ENCODE results near the gene RNU6-8.
A peak's percentile ranks its signal among the peaks of the same experiment; 100 is the strongest.

The RNU6-8 gene

DNA sequence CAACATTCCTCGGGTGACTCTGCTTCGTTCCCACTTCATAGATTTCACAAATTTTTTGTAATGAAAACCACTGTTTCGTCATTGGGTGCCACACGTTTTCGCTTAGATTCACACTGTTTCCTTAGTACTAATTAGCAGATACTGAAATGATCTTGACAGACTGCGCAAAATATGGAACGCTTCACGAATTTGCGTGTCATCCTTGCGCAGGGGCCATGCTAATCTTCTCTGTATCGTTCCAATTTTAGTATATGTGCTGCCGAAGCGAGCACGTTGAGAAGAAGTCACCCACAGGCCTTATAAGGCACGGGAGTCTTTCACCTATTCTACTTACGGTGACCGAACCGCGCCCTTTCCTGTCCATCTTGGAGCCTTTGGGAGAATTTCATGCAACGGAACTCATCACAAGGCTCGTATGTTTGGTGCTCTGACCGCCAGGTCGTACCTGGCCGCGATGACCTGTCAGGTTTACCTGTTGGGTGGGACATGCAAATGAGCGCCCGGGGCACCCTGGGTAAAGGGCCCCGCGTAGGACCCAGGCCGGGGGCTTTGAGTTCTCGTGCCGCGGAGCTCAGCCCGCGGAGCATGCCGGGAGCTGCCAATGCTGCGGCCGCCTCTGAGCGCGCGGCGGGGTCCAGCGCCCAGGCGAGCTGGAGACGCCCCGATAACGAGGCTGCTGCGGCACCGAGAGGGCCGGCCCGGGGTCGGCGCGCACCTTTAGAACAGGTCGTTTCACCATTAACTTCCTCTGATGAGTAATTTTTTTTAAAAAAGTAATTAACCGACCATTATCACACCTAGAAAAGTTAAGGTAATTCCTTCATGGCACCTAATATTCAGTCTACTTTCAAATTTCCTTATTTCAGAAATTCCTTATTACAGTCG lies at the start of gene RNU6-8:
TSS of gene RNU6-8 (minus strand) at position 272 of the 885 bp plus-strand sequence.
- Mint-ChIP-seq H3K9me3 (no peaks in the 10 kb centered on the region), H3K4me3 (peak within 1 kb of the TSS; percentile 94), H3K36me3 (ENCODE audit: low read depth) (no peaks in the 10 kb centered on the region), H3K4me1 (peaks cover 16% of the 10 kb centered on the region), H3K27ac (peak within 1 kb of the TSS; percentile 100), H3K27me3 (ENCODE audit: low read depth, poor library complexity) (peaks cover 18% of the 10 kb centered on the region)
- peak; percentile 91 for DNase-seq
- TF ChIP-seq, protein P1, sequence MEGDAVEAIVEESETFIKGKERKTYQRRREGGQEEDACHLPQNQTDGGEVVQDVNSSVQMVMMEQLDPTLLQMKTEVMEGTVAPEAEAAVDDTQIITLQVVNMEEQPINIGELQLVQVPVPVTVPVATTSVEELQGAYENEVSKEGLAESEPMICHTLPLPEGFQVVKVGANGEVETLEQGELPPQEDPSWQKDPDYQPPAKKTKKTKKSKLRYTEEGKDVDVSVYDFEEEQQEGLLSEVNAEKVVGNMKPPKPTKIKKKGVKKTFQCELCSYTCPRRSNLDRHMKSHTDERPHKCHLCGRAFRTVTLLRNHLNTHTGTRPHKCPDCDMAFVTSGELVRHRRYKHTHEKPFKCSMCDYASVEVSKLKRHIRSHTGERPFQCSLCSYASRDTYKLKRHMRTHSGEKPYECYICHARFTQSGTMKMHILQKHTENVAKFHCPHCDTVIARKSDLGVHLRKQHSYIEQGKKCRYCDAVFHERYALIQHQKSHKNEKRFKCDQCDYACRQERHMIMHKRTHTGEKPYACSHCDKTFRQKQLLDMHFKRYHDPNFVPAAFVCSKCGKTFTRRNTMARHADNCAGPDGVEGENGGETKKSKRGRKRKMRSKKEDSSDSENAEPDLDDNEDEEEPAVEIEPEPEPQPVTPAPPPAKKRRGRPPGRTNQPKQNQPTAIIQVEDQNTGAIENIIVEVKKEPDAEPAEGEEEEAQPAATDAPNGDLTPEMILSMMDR (IDR thresholded peaks at IDR 0.05), result no peak

DNA sequence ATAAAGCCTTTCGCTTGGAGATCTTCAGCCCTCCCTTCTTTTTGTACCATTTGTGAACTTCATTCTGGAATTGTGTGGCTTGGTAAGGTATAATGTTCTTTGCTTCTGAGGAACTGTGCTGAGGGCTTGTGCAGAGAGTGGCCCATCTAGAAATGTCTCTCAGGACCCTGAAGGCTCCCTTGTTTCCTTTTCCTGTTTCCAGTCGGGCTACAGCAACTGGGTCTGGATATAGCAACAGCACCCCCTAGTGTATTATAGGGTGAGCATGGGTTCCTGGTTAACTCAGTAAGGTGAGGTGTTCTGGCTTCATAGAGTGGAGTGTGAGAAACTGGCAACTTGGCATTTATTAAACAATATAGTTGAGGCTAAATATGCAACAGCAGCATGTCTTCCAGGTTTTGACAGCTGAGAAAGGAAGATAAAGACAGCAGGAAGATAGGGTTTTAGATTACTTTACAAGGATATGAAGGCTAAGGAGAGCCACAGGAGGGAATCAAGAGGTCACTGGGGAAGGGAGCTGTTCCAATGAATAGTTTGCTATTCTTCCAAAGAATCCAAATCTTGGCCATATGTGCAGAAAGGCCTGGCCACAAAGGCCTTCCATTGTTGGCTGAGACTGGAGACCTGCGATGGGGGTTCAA lies 49.1 kb upstream of the RNU6-8 start:
- Mint-ChIP-seq H3K9me3 (no peaks in the 10 kb centered on the region), H3K36me3 (ENCODE audit: low read depth) (no peaks in the 10 kb centered on the region), H3K4me1 (no peaks in the 10 kb centered on the region), H3K4me3 (no peak overlapping the region), H3K27me3 (ENCODE audit: low read depth, poor library complexity) (peaks cover 5% of the 10 kb centered on the region), H3K27ac (no peak overlapping the region)
- TF ChIP-seq, protein P1 (IDR thresholded peaks at IDR 0.05), result peak; percentile 74
- peak; percentile 48 for DNase-seq

DNA sequence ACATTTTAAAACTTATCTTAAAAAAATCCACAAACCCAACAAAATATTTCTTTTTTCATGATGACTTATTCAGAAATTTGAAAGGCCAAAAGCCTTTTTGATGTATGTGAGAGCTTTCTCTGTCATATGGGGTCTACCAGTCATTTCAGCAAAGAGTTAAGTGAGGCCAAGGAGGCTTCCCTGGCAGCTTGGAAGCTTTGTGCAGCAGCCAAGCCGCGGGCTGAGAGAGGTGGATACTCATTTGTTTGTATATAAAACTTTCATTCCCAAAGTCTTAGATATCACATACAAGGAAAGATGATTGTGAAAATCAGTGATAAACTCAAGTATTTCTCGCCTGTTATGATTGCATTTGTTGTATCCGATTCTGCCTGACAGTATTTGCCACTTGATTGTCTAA lies 48.5 kb upstream of the RNU6-8 start:
- Mint-ChIP-seq H3K27me3 (ENCODE audit: low read depth, poor library complexity) (peaks cover 5% of the 10 kb centered on the region), H3K4me3 (no peak overlapping the region), H3K36me3 (ENCODE audit: low read depth) (no peaks in the 10 kb centered on the region), H3K4me1 (no peaks in the 10 kb centered on the region), H3K9me3 (no peaks in the 10 kb centered on the region), H3K27ac (no peak overlapping the region)
- TF ChIP-seq, protein P1 (IDR thresholded peaks at IDR 0.05), result no peak
- DNase-seq, result no peak

DNA sequence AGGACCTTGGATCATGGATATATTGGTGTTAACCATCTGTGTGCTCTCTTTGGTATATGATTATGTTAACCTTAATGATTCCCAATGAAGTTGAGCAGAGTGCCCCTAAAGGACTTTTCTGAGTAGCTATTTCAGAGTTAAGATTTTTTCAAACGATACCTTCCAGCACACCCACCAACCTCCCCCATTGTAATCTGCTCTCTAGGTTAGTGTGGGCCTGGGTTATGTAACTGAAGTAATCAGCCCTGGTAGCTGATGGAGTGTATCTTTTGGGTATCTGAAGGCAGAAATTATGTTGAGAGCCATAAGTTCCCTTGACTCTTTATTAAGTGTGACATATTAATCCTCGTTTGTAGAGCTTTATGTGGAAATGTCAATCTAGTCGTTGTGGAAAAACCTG lies 47.6 kb upstream of the RNU6-8 start:
- Mint-ChIP-seq H3K27ac (no peak overlapping the region), H3K9me3 (no peaks in the 10 kb centered on the region), H3K4me3 (no peak overlapping the region), H3K36me3 (ENCODE audit: low read depth) (no peaks in the 10 kb centered on the region), H3K27me3 (ENCODE audit: low read depth, poor library complexity) (peaks cover 5% of the 10 kb centered on the region), H3K4me1 (no peaks in the 10 kb centered on the region)
- TF ChIP-seq, protein P1 (IDR thresholded peaks at IDR 0.05), result no peak
- DNase-seq, result no peak

DNA sequence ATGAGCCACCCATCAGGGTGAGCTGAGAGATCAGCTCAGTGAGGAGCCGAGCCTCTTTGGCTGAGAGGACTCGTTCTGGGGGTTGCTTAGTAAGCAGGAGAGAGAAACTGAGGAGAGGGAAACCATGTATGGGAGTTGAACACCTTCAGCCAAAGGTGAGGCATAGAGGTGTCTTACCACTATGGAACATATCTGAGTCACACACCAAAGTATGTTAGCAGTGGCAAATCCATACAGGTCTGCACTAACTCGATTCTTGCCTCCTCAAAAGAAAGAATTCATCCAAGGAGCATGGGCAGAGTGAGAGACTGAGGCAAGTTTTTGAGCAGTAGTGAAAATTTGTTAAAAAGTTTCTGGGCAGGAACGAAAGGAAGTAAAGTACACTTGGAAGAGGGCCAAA lies 46.7 kb upstream of the RNU6-8 start:
- TF ChIP-seq, protein P1 (IDR thresholded peaks at IDR 0.05), result no peak
- Mint-ChIP-seq H3K27ac (no peak overlapping the region), H3K9me3 (no peaks in the 10 kb centered on the region), H3K4me3 (no peak overlapping the region), H3K27me3 (ENCODE audit: low read depth, poor library complexity) (peaks cover 5% of the 10 kb centered on the region), H3K4me1 (no peaks in the 10 kb centered on the region), H3K36me3 (ENCODE audit: low read depth) (no peaks in the 10 kb centered on the region)
- DNase-seq, result no peak

All from nephron progenitor cell (in vitro differentiated cells).